ENCODE measurements around the gene CORO2A. TPM values are rescaled to one million over a fixed set of nuclear protein-coding genes. Genes with fewer than 3 reads are reported as not detected.

The CORO2A gene
- total and polyA plus RNA-seq, 11 donors: 0.09 to 2.2 (median 0.22) TPM

DNA sequence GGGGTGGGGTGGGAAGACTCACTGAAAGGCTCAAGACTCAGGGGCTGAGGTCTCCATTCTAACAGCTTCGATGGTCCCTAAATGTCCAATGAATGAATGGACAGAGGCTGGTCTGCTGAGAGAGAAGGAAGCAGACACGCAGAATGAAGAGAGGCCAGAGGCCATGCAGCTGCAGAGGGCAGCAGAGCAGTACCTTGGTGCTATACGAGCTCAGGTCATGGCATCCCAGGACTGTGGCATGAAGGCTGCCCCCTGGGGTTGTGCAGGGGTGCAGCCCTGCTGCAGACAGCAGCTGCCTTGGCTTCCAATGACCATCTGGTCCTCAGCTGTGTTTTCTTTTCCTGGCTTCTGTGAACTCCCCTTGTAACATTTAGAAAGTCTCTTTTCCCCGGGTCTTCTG is 15.2 kb upstream of the CORO2A start:
- Histone ChIP-seq H3K36me3 (peaks cover 0 to 62% (median 0%) of the 10 kb centered on the region in 9 donors), H3K4me1 (peaks cover 0 to 9% (median 1%) of the 10 kb centered on the region in 12 donors), H3K27ac (no peak overlapping the region), H3K9me3 (no peaks in the 10 kb centered on the region), H3K27me3 (no peaks in the 10 kb centered on the region), H3K4me3 (no peak overlapping the region)
- intact Hi-C loops (cut with DNase I): loop anchor here in 6 of 10 donors (2.0 to 10.0 kb wide), 7 partner anchors 53 to 567 kb away; partner anchors contain the start of gene TRMO (in 1 of the 6)
- WGBS, 4 donors: 75 to 87% (median 82%) methylated on average over 3 to 4 of the region's 4 CpGs
- DNase-seq (no peak), ATAC-seq (no peak)
- TF ChIP-seq, protein P1, sequence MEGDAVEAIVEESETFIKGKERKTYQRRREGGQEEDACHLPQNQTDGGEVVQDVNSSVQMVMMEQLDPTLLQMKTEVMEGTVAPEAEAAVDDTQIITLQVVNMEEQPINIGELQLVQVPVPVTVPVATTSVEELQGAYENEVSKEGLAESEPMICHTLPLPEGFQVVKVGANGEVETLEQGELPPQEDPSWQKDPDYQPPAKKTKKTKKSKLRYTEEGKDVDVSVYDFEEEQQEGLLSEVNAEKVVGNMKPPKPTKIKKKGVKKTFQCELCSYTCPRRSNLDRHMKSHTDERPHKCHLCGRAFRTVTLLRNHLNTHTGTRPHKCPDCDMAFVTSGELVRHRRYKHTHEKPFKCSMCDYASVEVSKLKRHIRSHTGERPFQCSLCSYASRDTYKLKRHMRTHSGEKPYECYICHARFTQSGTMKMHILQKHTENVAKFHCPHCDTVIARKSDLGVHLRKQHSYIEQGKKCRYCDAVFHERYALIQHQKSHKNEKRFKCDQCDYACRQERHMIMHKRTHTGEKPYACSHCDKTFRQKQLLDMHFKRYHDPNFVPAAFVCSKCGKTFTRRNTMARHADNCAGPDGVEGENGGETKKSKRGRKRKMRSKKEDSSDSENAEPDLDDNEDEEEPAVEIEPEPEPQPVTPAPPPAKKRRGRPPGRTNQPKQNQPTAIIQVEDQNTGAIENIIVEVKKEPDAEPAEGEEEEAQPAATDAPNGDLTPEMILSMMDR (IDR thresholded peaks at IDR 0.05): no peak
- no peak for TF ChIP-seq POLR2A (IDR thresholded peaks at IDR 0.05)

DNA sequence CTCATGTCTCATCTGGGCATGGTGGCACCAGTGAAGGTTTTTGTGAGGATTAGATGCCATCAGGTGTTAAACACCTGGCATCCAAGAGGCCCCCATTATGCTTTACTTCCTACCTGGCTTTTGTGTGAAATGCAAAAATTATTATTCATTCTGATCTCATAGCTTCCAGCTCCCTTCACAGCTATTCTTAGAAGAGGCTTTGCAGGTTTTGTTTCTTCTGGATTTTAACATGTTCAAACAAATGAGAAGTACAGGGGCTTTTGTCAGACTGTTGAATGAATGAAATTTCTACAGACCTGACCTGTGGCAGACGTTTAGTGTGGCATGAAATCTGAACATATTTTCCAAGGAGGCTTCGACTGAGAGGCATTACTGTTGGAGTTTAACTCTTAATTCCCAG is 14.3 kb upstream of the CORO2A start:
- WGBS, 4 donors: 28 to 60% (median 33%) methylated on average over 2 of the region's 2 CpGs
- H3K36me3 ChIP-seq: peaks cover 0 to 65% (median 0%) of the 10 kb centered on the region in 9 donors
- ATAC-seq (no peak), DNase-seq (no peak)
- H3K27ac ChIP-seq: no peak overlapping the region
- no peaks in the 10 kb centered on the region for H3K9me3 ChIP-seq
- H3K4me3 ChIP-seq: no peak overlapping the region
- no peaks in the 10 kb centered on the region for H3K27me3 ChIP-seq
- intact Hi-C loops (cut with DNase I): loop anchor here in 6 of 10 donors (2.0 to 10.0 kb wide), 7 partner anchors 54 to 568 kb away; partner anchors contain the start of gene TRMO (in 1 of the 6)
- TF ChIP-seq, protein P1 (IDR thresholded peaks at IDR 0.05): no peak
- TF ChIP-seq POLR2A (IDR thresholded peaks at IDR 0.05): no peak
- H3K4me1 ChIP-seq: peaks cover 0 to 9% (median 1%) of the 10 kb centered on the region in 12 donors

DNA sequence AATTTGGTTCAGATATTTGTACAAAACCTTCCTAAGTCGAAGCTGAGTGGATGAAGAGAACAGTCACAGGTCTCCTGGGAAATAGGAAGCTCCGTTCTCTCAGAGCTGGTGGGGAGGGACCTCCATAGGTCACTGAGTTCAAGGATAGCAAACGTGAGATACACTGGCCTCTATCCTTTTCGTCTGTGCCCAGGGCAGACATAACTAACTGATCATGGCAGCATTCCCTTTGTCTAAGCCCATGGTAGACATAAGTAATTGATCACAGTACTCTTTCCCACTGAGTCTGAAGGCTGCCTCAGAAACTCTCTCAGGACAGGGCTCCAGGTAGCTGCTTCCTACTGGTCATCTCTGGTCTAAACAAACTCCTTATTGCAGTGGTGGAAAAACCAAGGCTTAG is 12.3 kb upstream of the CORO2A start:
- Histone ChIP-seq H3K27me3 (no peaks in the 10 kb centered on the region), H3K4me1 (peaks cover 0 to 9% (median 1%) of the 10 kb centered on the region in 12 donors), H3K9me3 (no peaks in the 10 kb centered on the region), H3K36me3 (peaks cover 0 to 55% (median 0%) of the 10 kb centered on the region in 9 donors), H3K4me3 (no peak overlapping the region), H3K27ac (no peak overlapping the region)
- intact Hi-C loops (cut with DNase I): loop anchor here in 9 of 10 donors (1.0 to 10.0 kb wide), 9 partner anchors 56 to 570 kb away; partner anchors contain the start of gene TRMO (in 1 of the 9)
- 63 to 75% (median 65%) methylated on average over 4 of the region's 4 CpGs for WGBS, 4 donors
- ATAC-seq (no peak), DNase-seq (no peak)
- TF ChIP-seq, protein P1 (IDR thresholded peaks at IDR 0.05): no peak
- no peak for TF ChIP-seq POLR2A (IDR thresholded peaks at IDR 0.05)

DNA sequence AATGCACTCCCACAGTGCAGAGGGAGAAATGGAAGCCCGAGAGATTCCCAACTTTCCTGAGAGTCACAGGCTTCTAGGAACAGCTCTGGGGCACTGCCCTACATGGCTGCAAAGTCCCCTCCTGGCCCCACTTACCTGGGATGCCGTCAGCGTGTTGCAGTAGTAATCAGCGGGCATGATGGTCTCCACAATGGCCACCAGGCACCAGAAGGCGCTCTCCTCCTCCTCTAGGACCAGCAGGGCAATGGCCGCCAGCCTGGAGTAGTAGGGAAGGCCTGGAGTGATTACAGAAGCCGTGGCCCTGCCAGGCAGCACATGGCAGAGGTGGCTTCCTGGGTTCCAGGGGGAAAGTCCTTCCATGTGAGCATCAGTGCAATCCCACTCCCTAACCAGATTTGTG is 10.7 kb upstream of the CORO2A start:
- H3K9me3 ChIP-seq: no peaks in the 10 kb centered on the region
- intact Hi-C loops (cut with DNase I): loop anchor here in 4 of 10 donors (10.0 kb wide), 3 partner anchors 128 to 572 kb away; partner anchors contain the start of gene TRMO (in 1 of the 4)
- 80 to 87% (median 82%) methylated on average over 7 of the region's 7 CpGs for WGBS, 4 donors
- ATAC-seq (no peak), DNase-seq (no peak)
- H3K4me3 ChIP-seq: no peak overlapping the region
- H3K27ac ChIP-seq: no peak overlapping the region
- TF ChIP-seq, protein P1 (IDR thresholded peaks at IDR 0.05): no peak
- H3K36me3 ChIP-seq: peaks cover 0 to 54% (median 0%) of the 10 kb centered on the region in 9 donors
- H3K4me1 ChIP-seq: peaks cover 0 to 9% (median 1%) of the 10 kb centered on the region in 12 donors
- no peaks in the 10 kb centered on the region for H3K27me3 ChIP-seq

Measured in heart left ventricle (tissue), 16 donors.